ENCODE results near the gene THADA. TPM values are rescaled to one million over a fixed set of nuclear protein-coding genes. Genes with fewer than 3 reads are reported as not detected.
"Not testable (repeated sequence)": the region's sequence is repeated elsewhere in the genome, so short reads cannot be mapped to it uniquely, and the experiment has no call there.

Gene THADA
- total and polyA plus RNA-seq, 2 donors, result 11.8 to 20.6 TPM

GRCh38 chr2:43288417-43289305 is 307.2 kb downstream of the THADA start:
- 97% methylated on average over 4 of the region's 4 CpGs for WGBS
- Histone ChIP-seq H3K36me3 (ENCODE audit: control insufficient read depth in 2 of 2, insufficient read depth in 2 of 2, low read length in 1 of 2) (peaks cover 33 to 59% of the 10 kb centered on the region in 2 donors), H3K9me3 (ENCODE audit: control insufficient read depth in 2 of 2, insufficient read depth in 1 of 2, low read length in 1 of 2) (peaks cover 7 to 21% of the 10 kb centered on the region in 2 donors), H3K27me3 (ENCODE audit: control insufficient read depth in 2 of 2, insufficient read depth in 1 of 2, low read length in 1 of 2) (no peaks in the 10 kb centered on the region), H3K4me3 (ENCODE audit: low read length in 2 of 2) (no peak overlapping the region), H3K27ac (ENCODE audit: low read depth in 1 of 2, low read length in 1 of 2) (no peak overlapping the region), H3K4me1 (ENCODE audit: control insufficient read depth in 2 of 2, insufficient read depth in 2 of 2, low read length in 2 of 2) (no peaks in the 10 kb centered on the region)
- DNase-seq (ENCODE audit: low read depth in 6 of 9, low spot score in 9 of 9), result no peak

GRCh38 chr2:43285987-43286386 is 309.9 kb downstream of the THADA start:
- H3K9me3 ChIP-seq (ENCODE audit: control insufficient read depth in 2 of 2, insufficient read depth in 1 of 2, low read length in 1 of 2), result peaks cover 7 to 21% of the 10 kb centered on the region in 2 donors
- WGBS, result 97% methylated on average over 2 of the region's 2 CpGs
- no peak overlapping the region for H3K4me3 ChIP-seq (ENCODE audit: low read length in 2 of 2)
- no peak for DNase-seq (ENCODE audit: low read depth in 6 of 9, low spot score in 9 of 9)
- no peaks in the 10 kb centered on the region for H3K27me3 ChIP-seq (ENCODE audit: control insufficient read depth in 2 of 2, insufficient read depth in 1 of 2, low read length in 1 of 2)
- no peak overlapping the region for H3K27ac ChIP-seq (ENCODE audit: low read depth in 1 of 2, low read length in 1 of 2)
- H3K4me1 ChIP-seq (ENCODE audit: control insufficient read depth in 2 of 2, insufficient read depth in 2 of 2, low read length in 2 of 2), result no peaks in the 10 kb centered on the region
- peaks cover 35 to 51% of the 10 kb centered on the region in 2 donors for H3K36me3 ChIP-seq (ENCODE audit: control insufficient read depth in 2 of 2, insufficient read depth in 2 of 2, low read length in 1 of 2)

DNA sequence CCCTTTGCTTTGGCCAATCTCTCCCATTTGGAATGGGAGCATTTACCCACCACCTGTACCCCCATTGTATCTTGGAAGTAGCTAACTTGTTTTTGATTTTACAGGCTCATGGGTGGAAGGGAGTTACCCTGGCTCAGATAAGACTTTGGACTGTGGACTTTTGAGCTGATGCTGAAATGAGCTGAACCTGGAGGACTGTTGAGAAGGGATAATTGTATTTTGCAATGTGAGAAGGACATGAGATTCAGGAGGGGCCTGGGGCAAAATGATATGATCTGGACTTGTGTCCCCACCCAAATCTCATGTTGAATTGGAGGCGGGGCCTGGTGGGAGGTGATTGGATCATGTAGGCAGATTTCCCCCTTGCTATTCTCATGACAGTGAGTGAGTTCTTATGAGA is 310.9 kb downstream of the THADA start:
- no peak for DNase-seq (ENCODE audit: low read depth in 6 of 9, low spot score in 9 of 9)
- WGBS, result 100% methylated on average over 1 of the region's 1 CpG
- H3K36me3 ChIP-seq (ENCODE audit: control insufficient read depth in 2 of 2, insufficient read depth in 2 of 2, low read length in 1 of 2), result peaks cover 35 to 50% of the 10 kb centered on the region in 2 donors
- H3K4me3 ChIP-seq (ENCODE audit: low read length in 2 of 2), result no peak overlapping the region
- H3K27me3 ChIP-seq (ENCODE audit: control insufficient read depth in 2 of 2, insufficient read depth in 1 of 2, low read length in 1 of 2), result no peaks in the 10 kb centered on the region
- no peaks in the 10 kb centered on the region for H3K4me1 ChIP-seq (ENCODE audit: control insufficient read depth in 2 of 2, insufficient read depth in 2 of 2, low read length in 2 of 2)
- H3K9me3 ChIP-seq (ENCODE audit: control insufficient read depth in 2 of 2, insufficient read depth in 1 of 2, low read length in 1 of 2), result peaks cover 7 to 21% of the 10 kb centered on the region in 2 donors
- no peak overlapping the region for H3K27ac ChIP-seq (ENCODE audit: low read depth in 1 of 2, low read length in 1 of 2)

DNA sequence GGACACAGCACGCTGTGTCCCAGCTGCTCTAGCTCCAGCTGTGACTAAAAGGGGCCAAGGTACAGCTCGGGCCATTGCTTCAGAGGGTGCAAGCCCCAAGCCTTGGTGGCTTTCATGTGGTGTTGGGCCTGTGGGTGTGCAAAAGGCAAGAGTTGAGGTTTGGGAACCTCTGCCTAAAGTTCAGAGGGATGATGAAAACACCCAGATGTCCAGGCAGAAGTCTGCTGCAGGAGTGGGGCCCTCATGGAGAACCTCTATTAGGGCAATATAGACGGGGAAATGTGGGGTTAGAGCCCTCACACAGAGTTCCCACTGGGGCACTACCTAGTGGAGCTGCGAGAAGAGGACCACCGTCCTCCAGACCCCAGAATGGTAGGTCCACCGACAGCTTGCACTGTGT is 311.5 kb downstream of the THADA start:
- DNase-seq (ENCODE audit: low read depth in 6 of 9, low spot score in 9 of 9); H3K27me3 ChIP-seq (ENCODE audit: control insufficient read depth in 2 of 2, insufficient read depth in 1 of 2, low read length in 1 of 2); H3K4me3 ChIP-seq (ENCODE audit: low read length in 2 of 2); H3K27ac ChIP-seq (ENCODE audit: low read depth in 1 of 2, low read length in 1 of 2); H3K4me1 ChIP-seq (ENCODE audit: control insufficient read depth in 2 of 2, insufficient read depth in 2 of 2, low read length in 2 of 2): not testable (repeated sequence)
- Histone ChIP-seq H3K36me3 (ENCODE audit: control insufficient read depth in 2 of 2, insufficient read depth in 2 of 2, low read length in 1 of 2) (peaks cover 35 to 54% of the 10 kb centered on the region in 2 donors), H3K9me3 (ENCODE audit: control insufficient read depth in 2 of 2, insufficient read depth in 1 of 2, low read length in 1 of 2) (peaks cover 7 to 21% of the 10 kb centered on the region in 2 donors)
- WGBS, result 98% methylated on average over 6 of the region's 6 CpGs

GRCh38 chr2:43280994-43281393 is 314.8 kb downstream of the THADA start:
- H3K27me3 ChIP-seq (ENCODE audit: control insufficient read depth in 2 of 2, insufficient read depth in 1 of 2, low read length in 1 of 2), result no peaks in the 10 kb centered on the region
- H3K4me3 ChIP-seq (ENCODE audit: low read length in 2 of 2), result no peak overlapping the region
- DNase-seq (ENCODE audit: low read depth in 6 of 9, low spot score in 9 of 9), result no peak
- peaks cover 0 to 2% of the 10 kb centered on the region in 2 donors for H3K4me1 ChIP-seq (ENCODE audit: control insufficient read depth in 2 of 2, insufficient read depth in 2 of 2, low read length in 2 of 2)
- WGBS, result 100% methylated on average over 2 of the region's 2 CpGs
- H3K36me3 ChIP-seq (ENCODE audit: control insufficient read depth in 2 of 2, insufficient read depth in 2 of 2, low read length in 1 of 2), result peaks cover 22 to 44% of the 10 kb centered on the region in 2 donors
- no peak overlapping the region for H3K27ac ChIP-seq (ENCODE audit: low read depth in 1 of 2, low read length in 1 of 2)
- H3K9me3 ChIP-seq (ENCODE audit: control insufficient read depth in 2 of 2, insufficient read depth in 1 of 2, low read length in 1 of 2), result peaks cover 7 to 21% of the 10 kb centered on the region in 2 donors

GRCh38 chr2:43279317-43279840 is 316.5 kb downstream of the THADA start:
- 97% methylated on average over 8 of the region's 8 CpGs for WGBS
- H3K36me3 ChIP-seq (ENCODE audit: control insufficient read depth in 2 of 2, insufficient read depth in 2 of 2, low read length in 1 of 2), result peaks cover 6 to 29% of the 10 kb centered on the region in 2 donors

DNA sequence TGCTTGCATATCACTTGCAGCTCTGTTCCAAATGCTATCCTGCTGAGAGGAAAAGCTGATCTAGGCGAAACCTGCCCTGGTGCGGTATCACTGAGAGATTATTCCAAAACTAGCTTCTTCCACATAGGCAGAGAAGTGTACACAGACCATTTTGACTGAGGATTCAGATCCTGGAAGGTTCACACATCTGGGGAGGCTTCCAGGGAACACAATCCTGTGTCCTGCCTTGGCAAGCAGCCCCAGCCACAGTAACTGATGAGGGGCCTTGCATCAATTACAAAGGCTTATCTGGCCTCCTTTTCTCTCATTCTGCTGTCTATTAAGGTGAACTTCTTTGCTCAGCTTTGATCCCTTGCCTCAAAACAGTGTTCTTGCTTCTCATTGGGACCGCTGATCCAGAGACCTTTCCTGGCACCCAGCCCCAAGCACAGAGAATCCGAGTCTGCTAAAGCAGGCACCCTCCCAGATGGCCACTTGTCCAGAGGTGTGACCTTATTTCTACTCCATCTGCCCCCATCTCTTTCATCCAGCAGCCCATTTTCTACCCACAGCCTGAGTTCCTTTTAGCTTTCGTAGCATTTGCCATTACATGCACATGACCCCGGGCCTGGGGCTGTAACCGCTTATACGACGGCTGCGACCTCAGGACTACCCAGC is 317.1 kb downstream of the THADA start:
- DNase-seq (ENCODE audit: low read depth in 6 of 9, low spot score in 9 of 9), result no peak
- Histone ChIP-seq H3K27ac (ENCODE audit: low read depth in 1 of 2, low read length in 1 of 2) (no peak overlapping the region), H3K9me3 (ENCODE audit: control insufficient read depth in 2 of 2, insufficient read depth in 1 of 2, low read length in 1 of 2) (peaks cover 0 to under 1% of the 10 kb centered on the region in 2 donors), H3K36me3 (ENCODE audit: control insufficient read depth in 2 of 2, insufficient read depth in 2 of 2, low read length in 1 of 2) (peaks cover 3 to 28% of the 10 kb centered on the region in 2 donors), H3K4me1 (ENCODE audit: control insufficient read depth in 2 of 2, insufficient read depth in 2 of 2, low read length in 2 of 2) (peaks cover 0 to 2% of the 10 kb centered on the region in 2 donors), H3K27me3 (ENCODE audit: control insufficient read depth in 2 of 2, insufficient read depth in 1 of 2, low read length in 1 of 2) (no peaks in the 10 kb centered on the region), H3K4me3 (ENCODE audit: low read length in 2 of 2) (no peak overlapping the region)
- 93% methylated on average over 10 of the region's 10 CpGs for WGBS

More at GRCh38 chr2:43279317-43279840, 316.5 kb downstream of the THADA start:
- no peak overlapping the region for H3K27ac ChIP-seq (ENCODE audit: low read depth in 1 of 2, low read length in 1 of 2)
- H3K27me3 ChIP-seq (ENCODE audit: control insufficient read depth in 2 of 2, insufficient read depth in 1 of 2, low read length in 1 of 2), result no peaks in the 10 kb centered on the region
- H3K4me1 ChIP-seq (ENCODE audit: control insufficient read depth in 2 of 2, insufficient read depth in 2 of 2, low read length in 2 of 2), result peaks cover 0 to 2% of the 10 kb centered on the region in 2 donors
- H3K4me3 ChIP-seq (ENCODE audit: low read length in 2 of 2), result no peak overlapping the region
- DNase-seq (ENCODE audit: low read depth in 6 of 9, low spot score in 9 of 9), result no peak
- peaks cover 1 to 8% of the 10 kb centered on the region in 2 donors for H3K9me3 ChIP-seq (ENCODE audit: control insufficient read depth in 2 of 2, insufficient read depth in 1 of 2, low read length in 1 of 2)

DNA sequence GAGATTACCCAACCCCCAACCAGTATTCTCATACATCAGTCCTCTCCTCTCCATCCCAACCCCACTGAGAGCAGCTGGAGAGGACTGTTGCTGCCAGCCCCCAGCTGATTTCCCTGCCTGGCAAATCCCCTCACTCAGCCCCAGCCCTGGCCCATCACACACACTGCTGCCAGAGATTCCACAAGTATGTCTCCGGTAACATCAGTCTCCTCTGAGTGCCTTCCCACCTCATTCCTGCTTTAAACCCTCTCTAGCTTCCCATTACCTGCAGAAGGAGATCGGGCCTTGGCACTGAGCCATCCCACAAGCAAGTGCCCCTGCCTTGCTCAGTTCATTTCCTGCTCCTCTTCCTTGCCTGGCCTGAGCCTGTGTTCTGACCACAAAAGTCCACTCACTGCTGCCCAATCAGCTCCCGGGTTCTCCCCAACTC is 318.9 kb downstream of the THADA start:
- H3K9me3 ChIP-seq (ENCODE audit: control insufficient read depth in 2 of 2, insufficient read depth in 1 of 2, low read length in 1 of 2), result no peaks in the 10 kb centered on the region
- no peak overlapping the region for H3K27ac ChIP-seq (ENCODE audit: low read depth in 1 of 2, low read length in 1 of 2)
- 68% methylated on average over 3 of the region's 3 CpGs for WGBS
- DNase-seq (ENCODE audit: low read depth in 6 of 9, low spot score in 9 of 9), result no peak
- peaks cover 0 to 31% of the 10 kb centered on the region in 2 donors for H3K36me3 ChIP-seq (ENCODE audit: control insufficient read depth in 2 of 2, insufficient read depth in 2 of 2, low read length in 1 of 2)
- no peaks in the 10 kb centered on the region for H3K27me3 ChIP-seq (ENCODE audit: control insufficient read depth in 2 of 2, insufficient read depth in 1 of 2, low read length in 1 of 2)
- H3K4me3 ChIP-seq (ENCODE audit: low read length in 2 of 2), result no peak overlapping the region
- peaks cover 0 to 2% of the 10 kb centered on the region in 2 donors for H3K4me1 ChIP-seq (ENCODE audit: control insufficient read depth in 2 of 2, insufficient read depth in 2 of 2, low read length in 2 of 2)
